ENCODE results near the gene GSDME. TPM values are rescaled to one million over a fixed set of nuclear protein-coding genes. Genes with fewer than 3 reads are reported as not detected.
"Not testable (repeated sequence)": the region's sequence is repeated elsewhere in the genome, so short reads cannot be mapped to it uniquely, and the experiment has no call there.

The GSDME gene
- total RNA-seq, 1 donor from 2014 or later, result 22.4 TPM

DNA sequence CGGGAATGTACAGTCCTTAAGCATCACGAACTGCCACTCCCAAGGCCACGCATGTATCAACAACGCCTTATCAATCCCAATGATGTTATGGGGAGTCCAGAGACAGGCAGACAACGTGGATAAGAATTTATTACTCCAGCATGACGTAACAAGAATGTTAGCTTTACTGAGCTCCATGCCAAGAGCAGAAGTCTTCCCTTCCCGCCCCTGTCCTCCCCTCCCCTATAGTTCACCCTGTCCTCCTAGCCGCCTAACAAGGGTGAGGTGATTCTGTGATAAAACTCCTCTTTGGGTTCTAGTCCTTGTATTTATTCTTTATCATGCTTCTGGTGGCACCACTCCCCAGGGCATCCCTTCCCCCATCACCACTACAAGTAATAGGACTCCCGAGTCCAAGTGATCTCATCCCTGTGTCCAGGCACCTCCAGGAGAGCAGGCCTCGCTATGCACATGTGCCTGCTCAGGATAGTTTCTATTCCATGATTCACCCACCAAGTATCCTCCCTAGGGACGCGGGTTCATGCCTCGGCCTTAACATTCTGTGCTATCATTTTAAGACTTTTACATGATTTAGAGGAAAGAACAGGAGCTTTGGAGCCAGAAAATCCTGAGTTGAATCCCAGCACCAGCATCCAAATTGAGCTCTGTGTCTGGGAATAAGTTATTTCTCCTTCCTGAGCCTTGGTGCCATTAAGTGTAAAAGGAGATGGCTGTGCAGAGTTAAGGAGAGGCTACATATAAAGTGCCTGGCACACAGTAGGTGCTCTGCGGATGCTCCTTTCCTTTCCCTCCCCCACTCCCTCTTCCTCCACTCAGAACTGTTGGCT is 15.4 kb downstream of the GSDME start:
- peak; percentile 42 for DNase-seq (ENCODE audit: low spot score)

DNA sequence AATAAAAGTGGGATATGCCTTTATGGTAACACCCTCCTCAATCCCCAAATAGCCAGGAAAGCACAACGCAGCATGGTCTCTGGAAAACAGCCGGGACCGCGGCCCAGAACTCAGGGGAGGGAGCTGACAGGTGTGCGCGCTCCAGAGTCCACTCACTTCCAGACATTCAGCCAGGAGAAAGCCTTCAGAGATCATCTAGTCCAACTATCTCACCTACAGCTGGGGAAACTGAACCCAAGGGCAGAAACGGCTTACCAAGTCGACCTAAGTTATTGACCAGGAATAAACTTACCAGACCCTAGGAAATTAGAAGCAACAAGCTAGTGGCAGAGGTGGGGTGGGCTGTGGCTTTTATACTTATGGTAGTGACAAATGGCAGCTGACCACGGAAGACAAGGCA is 16.4 kb downstream of the GSDME start:
- peak; percentile 22 for DNase-seq (ENCODE audit: low spot score)

DNA sequence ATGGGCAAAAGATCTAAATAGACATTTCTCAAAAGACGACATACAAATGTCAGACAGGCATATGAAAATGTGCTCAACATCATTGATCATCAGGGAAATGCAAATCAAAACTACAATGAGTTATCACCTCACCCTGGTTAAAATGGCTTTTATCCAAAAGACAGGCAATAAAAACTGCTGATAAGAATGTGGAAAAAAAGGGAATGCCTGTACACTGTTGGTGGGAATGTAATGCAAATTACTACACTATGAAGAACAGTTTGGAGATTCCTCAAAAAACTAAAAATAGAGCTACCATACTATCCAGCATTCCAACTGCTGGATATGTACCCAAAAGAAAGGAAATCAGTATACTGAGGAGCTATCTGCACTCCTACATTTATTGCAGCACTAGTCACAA is 18.0 kb downstream of the GSDME start:
- no peak for DNase-seq (ENCODE audit: low spot score)

DNA sequence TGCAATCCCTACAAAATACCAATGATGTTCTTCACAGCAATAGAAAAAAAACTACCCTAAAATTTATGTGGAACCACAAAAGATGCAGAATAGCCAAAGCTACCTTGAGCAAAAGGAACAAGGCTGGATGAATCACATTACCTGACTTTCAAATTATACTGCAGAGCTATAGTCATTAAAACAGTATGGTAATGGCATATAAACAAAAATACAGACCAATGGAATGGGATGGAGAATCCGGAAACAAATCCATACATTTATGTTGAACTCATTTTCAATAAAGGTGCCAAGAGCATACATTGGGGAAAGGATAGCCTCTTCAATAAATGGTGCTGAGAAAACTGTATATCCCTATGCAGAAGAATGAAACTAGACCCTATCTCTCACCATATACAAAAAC is 18.7 kb downstream of the GSDME start:
- no peak for DNase-seq (ENCODE audit: low spot score)

DNA sequence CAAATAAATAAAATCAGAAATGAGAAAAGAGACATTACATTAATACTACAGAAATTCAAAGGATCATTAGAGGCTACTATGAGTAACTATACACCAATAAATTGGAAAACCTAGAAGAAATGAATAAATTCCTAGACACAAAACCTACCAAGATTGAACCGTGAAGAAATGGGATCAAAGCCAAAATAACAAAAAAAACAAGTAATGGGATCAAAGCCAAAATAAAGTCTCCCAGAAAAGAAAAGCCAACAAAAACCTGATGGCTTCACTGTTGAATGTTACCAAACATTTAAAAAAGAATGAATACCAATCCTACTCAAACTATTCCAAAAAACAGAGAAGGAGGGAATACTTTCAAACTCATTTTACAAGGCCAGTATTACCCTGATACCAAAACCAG is 20.0 kb downstream of the GSDME start:
- no peak for DNase-seq (ENCODE audit: low spot score)

DNA sequence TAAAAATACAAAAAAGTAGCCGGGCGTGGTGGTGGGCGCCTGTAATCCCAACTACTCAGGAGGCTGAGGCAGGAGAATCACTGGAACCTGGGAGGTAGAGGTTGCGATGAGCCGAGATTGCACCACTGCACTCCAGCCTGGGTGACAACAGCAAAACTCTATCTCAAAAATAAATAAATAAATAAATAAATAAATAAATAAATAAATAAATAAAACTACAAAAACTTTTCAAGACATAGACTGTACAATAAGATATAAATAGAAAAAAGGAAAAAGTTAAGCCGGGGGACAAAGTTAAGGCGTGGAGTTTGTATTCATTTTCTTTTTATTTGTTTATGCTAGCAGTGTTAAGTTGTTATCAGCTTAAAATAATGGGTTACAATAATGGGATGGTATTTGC is 21.7 kb downstream of the GSDME start:
- not testable (repeated sequence) for DNase-seq (ENCODE audit: low spot score)

DNA sequence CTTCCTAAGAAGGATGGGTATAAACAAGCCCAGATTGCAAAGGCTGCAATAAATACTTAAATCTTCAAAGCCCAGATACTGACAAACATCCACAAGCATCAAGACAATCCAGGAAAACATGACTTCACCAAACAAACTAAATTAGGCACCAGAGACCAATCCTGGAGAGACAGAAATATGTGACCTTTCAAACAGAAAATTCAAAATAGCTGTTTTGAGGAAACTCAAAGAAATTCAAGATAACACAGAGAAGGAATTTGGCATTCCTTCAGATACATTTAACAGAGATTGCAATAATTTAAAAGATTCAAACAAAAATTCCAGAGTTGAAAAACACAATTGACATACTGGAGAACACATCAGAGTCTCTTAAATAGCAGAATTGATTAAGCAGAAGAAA is 23.0 kb downstream of the GSDME start:
- DNase-seq (ENCODE audit: low spot score), result no peak

DNA sequence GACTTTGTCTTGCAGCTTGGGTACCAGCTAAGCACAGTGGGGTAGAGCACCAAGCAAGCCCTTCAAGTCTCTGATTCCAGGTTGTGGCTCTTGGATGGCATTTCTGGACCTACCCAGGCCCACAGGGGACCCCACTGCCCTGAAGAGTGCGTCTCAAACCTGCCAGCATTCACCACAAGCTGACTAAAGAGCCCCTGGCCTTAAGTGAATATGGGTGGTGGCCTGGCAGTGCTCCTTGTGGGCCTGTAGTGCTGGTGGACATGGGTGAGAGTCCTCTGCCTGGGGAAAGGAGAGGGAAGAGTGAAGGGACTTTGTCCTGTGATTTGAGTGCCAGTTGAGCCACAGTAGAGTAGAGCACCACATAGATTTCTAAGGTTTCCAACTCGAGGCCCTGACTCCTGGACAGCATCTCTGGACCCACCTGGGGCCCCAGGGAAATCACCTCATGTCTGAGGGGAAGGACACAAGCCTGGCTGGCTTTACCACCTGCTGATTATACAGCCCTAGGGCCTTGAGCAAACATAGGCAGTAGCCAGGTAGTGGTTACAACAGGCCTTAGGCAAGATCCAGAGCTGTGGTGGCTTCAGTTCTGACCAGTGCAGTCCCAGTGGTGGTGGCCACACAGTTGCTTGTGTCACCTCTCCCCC is 23.7 kb downstream of the GSDME start:
- DNase-seq (ENCODE audit: low spot score), result peak; percentile 30

DNA sequence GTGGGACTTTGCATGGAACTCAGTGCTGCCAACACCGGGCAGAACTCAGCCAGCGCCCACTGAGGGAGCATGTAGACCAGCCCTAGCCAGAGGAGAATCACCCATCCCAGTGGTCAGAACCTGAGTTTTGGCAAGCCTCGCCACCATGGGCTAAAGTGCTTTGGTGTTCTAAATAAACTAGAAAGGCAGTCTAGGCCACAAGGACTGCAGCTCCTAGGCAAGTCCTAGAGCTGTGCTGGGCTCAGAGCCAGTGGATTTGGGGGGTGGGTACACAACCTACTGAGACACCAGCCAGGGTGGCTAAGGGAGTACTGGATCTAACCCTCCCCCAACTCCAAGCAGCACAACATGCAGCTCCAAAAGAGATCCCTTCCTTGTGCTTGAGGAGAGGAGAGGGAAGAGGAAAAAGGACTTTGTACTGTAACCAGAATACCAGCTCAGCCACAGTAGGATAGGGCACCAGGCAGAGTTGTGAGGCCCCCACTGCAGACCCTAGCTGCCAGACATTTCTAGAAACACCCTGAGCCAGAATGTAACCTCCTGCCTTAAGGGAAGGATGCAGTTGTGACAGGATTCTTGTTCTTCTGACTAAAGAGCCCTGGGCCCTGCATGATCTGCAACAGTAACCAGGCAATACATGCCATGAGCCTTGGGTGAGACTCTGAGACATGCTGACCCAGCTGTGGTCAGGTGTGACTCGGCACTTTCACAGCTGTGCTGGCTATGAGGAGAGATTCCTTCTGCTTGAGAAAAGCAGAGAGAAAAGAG is 24.4 kb downstream of the GSDME start:
- DNase-seq (ENCODE audit: low spot score), result peak; percentile 40

DNA sequence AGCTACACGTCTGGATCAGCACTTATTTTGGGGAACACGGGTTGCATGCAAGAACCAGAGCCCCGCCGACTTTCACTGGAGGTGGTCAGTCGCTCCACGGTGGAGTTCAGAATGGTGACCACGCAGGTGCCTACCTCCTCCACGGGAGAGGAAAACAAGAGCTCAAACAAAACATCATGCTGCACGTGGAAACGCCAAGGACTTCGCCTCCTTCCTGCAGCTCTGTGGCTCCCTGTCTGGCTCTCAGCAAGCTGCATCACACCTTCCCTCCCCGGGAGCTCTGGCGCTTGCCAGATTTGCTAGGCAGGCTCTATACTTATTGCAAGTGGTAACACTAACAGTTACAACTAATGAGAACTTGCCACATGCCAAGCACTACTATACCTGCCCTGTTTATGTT is 26.0 kb downstream of the GSDME start:
- peak; percentile 24 for DNase-seq (ENCODE audit: low spot score)

DNA sequence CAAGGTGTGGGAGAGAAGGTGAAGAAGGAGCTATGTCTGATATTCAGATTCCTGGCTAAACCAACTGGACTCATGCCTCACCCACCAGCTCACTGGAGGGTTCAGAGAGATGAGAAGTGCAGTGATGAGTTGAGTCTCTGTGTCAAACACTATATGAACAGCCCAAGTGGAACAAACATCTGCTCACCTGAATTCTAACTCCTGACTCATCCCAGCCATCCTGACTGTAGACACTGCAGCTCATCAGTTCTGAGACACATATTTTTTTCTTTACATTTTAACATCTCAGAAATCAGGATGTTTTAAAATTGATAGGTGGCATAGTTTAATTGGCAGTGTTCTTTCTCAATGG is 27.3 kb downstream of the GSDME start:
- no peak for DNase-seq (ENCODE audit: low spot score)

DNA sequence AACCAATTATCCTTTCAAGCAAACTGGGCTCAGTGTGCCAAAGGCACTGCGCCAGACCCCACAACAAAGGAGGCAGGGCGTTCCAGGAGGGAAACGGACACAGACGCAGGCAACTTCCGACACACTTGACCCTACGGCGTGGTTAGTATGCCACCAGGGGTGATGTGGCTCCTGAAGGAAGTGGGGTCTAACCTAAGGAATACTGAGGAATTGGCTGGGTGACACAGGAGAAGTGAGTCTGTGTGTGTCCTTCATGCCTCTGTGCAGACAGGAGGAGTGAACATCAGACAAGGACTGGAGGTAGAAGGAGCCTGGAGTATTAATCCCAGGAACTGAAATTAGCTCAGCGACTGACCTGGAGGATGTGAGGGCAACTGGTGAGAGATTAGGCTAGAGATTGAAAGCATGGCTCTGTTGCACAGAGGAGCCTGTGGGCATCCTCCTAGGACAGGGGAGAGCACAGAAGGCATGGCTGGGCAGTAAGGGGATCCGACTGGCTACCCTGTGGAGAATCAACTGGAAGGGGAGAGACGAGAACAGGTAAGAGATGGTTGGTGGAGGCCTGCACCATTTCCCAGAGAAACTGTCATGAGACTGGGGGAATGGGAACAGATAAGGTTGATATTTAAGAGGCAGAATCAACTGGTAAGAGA is 27.8 kb downstream of the GSDME start:
- DNase-seq (ENCODE audit: low spot score), result peak; percentile 37

DNA sequence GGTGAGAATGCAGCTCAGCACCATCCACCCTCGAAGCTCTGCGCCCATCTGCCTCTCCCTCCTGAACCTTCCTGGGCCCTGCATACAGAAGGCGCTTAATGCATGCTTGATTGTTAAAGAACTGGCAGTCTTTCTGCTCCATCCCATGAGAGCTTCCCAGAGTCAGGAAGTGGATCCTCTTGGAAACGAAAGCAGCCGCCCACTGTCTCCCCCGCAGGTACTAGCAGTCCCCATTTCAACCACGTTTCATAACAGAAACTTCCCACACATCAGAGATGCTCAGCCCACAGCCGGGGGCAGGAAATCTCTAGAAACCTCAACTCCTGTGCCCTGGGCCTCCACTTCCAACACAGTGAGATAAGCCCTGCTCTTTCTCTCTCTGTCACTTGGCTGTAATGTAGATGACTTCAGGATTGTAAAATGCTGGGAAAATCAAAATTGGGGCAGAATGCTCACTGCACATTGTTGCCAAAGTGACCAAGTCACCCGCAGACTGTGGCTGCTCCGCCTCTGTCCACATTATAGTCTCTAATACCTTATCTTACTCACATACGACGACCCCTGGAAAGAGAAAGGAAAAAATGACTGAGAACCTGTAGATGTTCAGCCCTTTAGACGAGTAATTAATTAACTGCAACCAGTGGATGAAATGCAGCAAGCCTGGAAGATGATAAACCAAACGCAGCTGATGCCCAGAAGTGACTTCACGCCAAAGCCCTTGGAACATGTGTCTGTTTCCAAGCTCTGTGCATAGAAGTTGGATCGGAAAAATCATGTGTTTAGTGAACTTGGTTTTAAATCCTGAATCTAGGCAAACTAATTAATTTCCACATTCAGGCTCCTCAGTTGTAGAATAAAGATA is 28.5 kb downstream of the GSDME start:
- peak; percentile 28 for DNase-seq (ENCODE audit: low spot score)

DNA sequence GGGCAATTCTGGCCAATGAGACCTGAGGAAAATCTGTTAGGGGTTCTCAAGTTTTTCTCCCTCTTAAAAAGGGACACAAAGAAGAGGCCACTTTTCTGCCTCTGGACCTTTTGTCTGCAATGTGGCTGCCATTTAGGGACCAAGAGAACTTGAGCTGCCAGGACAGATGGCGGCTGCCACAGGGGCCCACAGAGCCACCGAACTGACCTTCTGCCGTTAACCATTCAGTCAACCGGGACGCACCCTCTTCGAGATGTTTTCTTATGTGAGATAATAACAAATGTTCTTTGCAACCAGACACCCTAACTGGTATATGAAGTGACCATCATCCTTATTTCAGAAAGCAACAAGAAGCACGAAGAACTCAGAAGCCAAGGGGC is 29.2 kb downstream of the GSDME start:
- peak; percentile 25 for DNase-seq (ENCODE audit: low spot score)

DNA sequence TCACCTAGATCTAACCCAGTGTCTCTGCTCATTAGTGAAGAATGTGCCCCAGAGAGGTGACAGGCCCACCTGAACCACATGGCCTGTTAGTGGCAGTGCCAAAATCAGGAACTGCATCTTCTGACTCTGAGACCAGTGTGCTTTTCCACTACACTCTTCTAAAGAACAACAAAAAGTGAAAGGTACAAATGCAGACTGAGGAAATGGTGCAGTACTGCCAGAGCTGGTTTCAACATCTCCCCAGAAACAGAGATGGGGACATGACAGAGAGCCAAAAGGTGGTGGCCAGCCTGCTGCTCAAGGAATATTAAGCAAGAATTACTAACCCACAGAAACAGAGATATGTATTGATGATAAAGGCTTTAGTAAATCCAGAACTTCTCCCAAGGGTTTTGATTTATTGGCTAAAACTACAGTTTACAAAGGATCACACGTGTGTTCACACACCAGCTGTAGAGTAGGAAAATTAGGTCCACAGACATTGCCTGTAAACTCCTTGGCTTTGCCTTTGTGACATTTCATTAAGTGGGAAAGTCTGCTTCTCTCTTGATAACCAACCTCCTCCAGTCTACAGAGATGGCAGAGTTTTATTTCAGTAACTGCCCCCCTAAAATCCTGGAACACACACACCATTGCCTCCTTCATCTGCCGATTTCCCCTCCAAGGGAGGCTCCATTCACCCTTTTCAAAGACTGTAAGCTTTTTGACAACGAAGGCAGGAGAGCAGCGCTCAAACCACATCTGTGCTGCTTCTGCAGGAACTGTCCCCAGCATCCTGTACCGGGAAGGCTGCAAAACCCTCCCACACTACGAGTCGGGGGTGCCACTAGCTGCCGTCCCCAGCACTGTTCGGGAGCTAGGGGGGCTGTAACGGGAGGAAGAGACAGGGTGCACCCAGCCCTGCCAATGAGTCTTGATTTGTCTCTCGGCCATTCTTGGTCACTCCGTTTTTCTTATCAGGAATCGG is 29.8 kb downstream of the GSDME start:
- peak; percentile 43 for DNase-seq (ENCODE audit: low spot score)

DNA sequence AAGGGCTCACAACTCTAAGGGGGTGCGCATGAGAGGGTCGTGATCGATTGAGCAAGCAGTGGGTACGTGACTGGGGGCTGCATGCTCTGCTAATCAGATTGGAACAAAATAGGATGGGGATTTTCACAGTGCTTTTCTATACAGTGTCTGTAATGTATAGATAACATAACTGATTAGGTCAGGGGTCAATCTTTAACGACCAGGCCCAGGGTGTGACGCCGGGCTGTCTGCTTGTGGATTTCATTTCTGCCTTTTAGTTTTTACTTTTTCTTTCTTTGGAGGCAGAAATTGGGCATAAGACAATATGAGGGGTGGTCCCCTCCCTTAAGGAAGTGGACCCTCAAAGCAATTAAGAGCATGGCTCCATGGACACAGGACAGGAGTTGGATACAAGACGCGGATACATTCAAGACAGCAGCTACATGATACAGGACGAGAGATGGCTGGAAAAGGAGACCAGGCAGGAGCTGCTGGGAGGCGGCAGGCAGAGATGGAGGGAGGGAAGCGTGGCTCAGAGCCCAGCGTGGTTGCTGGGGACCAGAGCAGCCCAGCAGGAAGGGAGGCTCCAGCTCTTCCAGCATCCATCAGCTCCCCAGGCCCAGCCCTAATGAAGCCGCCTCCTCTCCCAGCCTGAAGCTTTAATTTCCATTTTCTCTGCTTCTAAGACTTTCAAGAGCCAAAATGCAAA is 31.6 kb downstream of the GSDME start:
- DNase-seq (ENCODE audit: low spot score), result no peak

DNA sequence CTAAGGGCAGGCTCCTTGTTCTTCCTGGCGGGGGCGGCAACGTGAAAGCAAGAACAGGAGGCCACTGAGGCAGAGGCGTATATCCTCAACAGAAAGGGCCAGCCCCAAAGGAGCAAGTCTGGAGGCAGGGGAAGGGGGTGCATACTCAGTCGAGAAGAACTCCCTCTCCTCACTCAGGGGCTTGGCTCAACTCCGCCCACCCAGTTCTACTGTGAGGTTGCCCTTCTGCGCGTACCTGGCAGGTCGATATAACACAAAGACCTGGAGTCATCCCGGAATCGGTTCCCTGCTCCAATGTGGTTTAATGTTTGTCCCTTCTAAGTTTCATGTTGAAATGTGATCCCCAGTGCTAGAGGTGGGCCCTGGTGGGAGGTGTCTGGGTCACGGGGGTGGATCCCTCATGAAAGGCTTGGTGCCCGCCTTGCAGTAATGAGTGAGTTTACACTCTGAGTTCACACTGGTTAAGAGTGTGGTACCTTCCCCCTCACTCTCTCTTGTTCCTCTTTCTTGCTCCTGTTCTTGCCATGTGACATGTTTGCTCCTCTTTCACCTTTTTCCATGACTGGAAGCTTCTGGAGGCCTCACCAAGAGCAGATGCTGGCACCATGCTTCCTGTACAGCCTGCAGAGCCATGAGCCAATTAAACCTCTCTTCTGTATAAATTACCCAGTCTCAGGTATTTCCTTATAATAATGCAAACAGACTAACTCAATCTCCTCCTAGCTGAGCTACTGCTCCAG is 32.6 kb downstream of the GSDME start:
- no peak for DNase-seq (ENCODE audit: low spot score)

DNA sequence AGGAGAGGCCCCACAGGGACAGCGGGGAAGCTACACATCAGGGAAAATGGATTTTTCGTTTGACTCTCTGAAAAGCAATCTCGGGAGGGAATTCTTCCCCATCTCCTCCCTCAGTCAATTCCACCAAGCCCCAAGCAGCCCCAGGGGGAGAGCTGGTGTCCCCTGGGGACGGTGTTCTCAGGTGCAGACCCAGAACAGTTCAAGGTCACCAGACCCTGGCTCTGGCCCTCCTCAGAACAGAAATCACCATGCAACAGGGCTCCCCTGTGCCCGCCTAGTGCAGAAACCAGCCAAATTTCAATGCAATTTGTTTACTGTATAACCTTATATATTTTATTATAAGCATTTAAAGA is 34.1 kb downstream of the GSDME start:
- no peak for DNase-seq (ENCODE audit: low spot score)

Data from ureter (tissue), 1 donor.